Left ventricle myocardium inferior (tissue), 1 donor: Measurements from ENCODE around the gene UPK3BL2. TPM values are rescaled to one million over a fixed set of nuclear protein-coding genes. Genes with fewer than 3 reads are reported as not detected.
"Not testable (repeated sequence)": the region's sequence is repeated elsewhere in the genome, so short reads cannot be mapped to it uniquely, and the experiment has no call there.

Experiments
- DNase-seq: peaks from one replicate; pipeline ENCODE4 v3.0.0-alpha.2; 2020
- H3K27ac ChIP-seq: fragments of 200-600 bp; replicated peaks from 2 replicates; pipeline ENCODE4 v1.8.0; 2021
- H3K27me3 ChIP-seq: fragments of 200-600 bp; 2 replicates; pipeline ENCODE4 v1.8.0; 2021; ENCODE audit warnings: low read depth
- H3K36me3 ChIP-seq: fragments of 200-600 bp; 2 replicates; pipeline ENCODE4 v1.8.0; 2021
- H3K4me1 ChIP-seq: fragments of 200-600 bp; 2 replicates; pipeline ENCODE4 v1.8.0; 2021
- H3K4me3 ChIP-seq: fragments of 200-600 bp; 2 replicates; pipeline ENCODE4 v1.8.0; 2021; ENCODE audit warnings: mild to moderate bottlenecking, moderate library complexity
- H3K9me3 ChIP-seq: fragments of 200-600 bp; replicated peaks from 2 replicates; pipeline ENCODE4 v1.8.0; 2021
- CTCF ChIP-seq: fragments of 200-600 bp; IDR thresholded peaks from 2 replicates; pipeline ENCODE4 v1.8.0; 2021; ENCODE audit warnings: antibody characterized with exemption, mild to moderate bottlenecking, borderline replicate concordance
- intact Hi-C: fragments of 100-400 bp; cut with micrococcal nuclease; formaldehyde crosslinking; loops from one replicate; pipeline ENCODE4 v1.11.0; 2022
- total RNA-seq: library from RNA; stranded (reverse); fragmentation: NEBNext Ultra II Directional; extraction: Animal tissue kit (Norgen Biotek cat#: 25700); gene quantifications from one replicate; pipeline ENCODE4 v1.2.1, GENCODE V29; 2021
- donor health status: DM: no; HTN: yes; CAD: no; lungs with severe emphysema.

Gene UPK3BL2
- total RNA-seq, 1 donor from 2014 or later, result 2.9 TPM

DNA sequence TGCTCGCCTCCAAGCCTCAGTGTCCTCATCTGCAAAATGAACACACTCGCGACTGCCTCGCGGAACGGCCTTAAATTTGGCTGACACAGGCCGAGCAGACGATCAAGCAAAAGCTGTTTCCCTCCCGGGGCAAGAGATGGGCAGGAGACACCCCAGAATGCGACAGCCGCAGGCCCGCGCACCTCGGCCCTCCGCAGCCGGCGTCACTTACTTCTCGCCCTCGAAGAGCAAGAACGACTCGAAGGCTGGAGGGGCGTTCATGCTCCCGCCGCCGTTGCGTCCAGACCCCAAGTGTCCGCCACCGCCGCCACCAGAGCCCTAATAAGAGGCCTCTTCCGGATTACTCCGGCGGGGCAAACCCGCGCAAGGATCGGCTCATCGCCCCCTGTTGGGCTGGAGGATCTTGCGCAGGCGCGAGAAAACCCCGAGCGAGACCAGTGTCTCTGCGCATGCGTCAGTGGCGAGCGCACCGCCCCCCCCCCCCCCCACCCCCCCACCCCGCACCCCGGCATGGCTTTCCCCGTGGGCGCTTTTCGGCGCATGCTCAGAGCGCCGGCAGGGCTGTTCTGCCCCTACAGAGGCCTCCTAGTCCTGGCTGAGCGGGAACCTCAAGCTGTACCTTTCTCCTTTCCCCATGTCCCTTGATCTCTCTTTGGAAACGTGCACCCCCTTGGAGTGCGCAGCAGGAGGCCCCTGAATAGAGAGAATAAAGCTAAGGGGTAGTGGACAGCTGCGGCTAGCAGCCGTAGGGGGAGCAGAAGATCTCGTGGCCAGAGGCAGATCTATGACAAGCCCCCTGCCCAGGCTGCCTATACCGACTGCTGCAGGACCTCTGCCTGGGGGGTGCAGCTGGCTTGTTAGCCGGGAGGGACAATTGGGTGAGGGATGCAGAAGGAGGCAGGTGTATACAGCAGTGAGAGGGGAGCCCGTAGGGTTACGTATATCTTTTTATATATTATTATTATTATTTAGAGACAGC, 29.1 kb upstream of the UPK3BL2 start, which contains the start of gene POLR2J3:
TSS of gene POLR2J3 (minus strand) at position 323 of the 979 bp plus-strand sequence. CDS start at position 261, 62 bp downstream.
- H3K4me3 ChIP-seq, result peak within 1 kb of the TSS; percentile 76
- H3K9me3 ChIP-seq, H3K27me3 ChIP-seq, H3K36me3 ChIP-seq, H3K4me1 ChIP-seq, intact Hi-C loops: not testable (repeated sequence)
- peak within 1 kb of the TSS; percentile 83 for H3K27ac ChIP-seq
- peak; percentile 98 for DNase-seq
- peak; percentile 73 for TF ChIP-seq CTCF

DNA sequence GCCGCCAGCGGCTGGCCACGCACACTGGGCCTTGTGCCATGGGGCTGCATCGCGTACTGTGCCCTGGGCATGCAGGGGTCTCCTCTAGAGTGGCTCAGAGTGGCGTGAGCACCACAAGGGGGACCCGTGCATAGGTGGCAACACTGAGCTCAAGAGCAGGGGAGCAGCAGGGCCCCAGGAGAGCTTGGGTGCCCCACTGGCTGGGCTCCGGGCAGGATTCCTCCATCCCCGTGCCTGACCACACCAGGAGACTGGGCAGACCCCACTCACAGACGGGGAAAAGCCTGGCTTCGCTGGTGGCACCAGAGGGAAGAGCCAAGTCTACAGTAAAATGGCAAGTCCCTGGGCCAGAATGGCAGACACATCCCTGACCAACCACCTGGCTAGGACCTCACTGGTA, 25.1 kb upstream of the UPK3BL2 start:
- intact Hi-C loops, DNase-seq, H3K27ac ChIP-seq: not testable (repeated sequence)

DNA sequence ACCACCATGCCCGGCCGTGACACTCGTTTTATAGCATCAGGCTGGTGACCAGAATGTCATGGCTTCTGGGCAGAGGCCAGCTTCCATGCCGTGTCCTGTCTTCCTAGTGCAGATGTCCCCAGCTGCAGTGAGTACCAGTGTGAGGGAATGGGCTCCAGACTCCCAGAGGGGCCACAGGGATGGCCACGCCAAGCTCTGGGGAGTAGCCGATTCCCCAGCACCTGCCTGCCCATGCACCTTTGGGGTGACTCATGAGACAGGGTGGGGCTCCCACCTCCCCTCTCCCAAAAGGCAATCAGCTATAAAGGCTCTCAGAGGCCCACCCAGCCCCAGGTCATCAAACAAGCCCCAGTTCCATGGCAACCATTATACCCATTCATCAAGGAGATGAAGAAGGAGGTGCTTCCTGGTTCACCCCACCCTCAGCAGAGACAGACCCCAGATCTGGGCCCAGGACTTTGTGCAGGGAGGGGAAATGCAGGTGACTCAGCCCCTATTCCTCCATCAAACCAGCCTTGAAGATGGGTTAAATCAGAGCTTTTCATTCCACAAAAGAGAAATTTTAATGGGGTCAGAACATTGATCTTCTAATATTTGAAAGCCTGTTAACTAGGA, 7.4 kb upstream of the UPK3BL2 start, which contains the start of gene SPDYE2:
TSS of gene SPDYE2 (plus strand) at position 419 of the 615 bp plus-strand sequence. CDS start 2,030 bp downstream, outside the sequence.
- intact Hi-C loops, DNase-seq: not testable (repeated sequence)

More for the DNA sequence above, 25.1 kb upstream of the UPK3BL2 start:
- not testable (repeated sequence) for H3K4me3 ChIP-seq, H3K9me3 ChIP-seq, H3K36me3 ChIP-seq, H3K4me1 ChIP-seq, H3K27me3 ChIP-seq

DNA sequence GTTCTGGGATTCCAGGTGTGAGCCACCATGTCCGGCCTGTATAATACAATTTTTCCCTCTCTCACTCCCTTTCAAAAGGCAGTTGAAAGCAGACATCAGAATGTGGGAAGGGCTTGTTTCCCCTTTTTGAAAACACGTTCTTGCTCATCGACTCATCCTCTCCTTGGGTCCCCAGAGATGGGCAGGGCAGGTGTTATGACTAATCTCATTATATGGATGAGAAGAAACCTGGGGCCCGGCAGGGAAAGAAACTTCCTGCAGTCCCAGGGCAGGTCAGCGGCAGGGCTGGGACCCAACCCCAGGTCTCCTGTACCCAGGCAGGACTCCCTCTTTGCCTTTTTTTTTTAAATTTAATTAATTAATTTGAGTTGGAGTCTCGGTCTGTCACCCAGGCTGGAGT, 2.9 kb upstream of the UPK3BL2 start:
- H3K27me3 ChIP-seq, H3K4me3 ChIP-seq, H3K4me1 ChIP-seq: not testable (repeated sequence)

More for the DNA sequence above, 7.4 kb upstream of the UPK3BL2 start, which contains the start of gene SPDYE2:
- not testable (repeated sequence) for H3K36me3 ChIP-seq, H3K27ac ChIP-seq, H3K4me3 ChIP-seq, H3K9me3 ChIP-seq, H3K27me3 ChIP-seq, H3K4me1 ChIP-seq

GRCh38 chr7:102545288-102545687, 1.8 kb upstream of the UPK3BL2 start:
- H3K4me1 ChIP-seq, H3K27ac ChIP-seq, H3K36me3 ChIP-seq, H3K4me3 ChIP-seq, intact Hi-C loops, DNase-seq, H3K9me3 ChIP-seq, H3K27me3 ChIP-seq: not testable (repeated sequence)

More for the DNA sequence above, 2.9 kb upstream of the UPK3BL2 start:
- H3K9me3 ChIP-seq, DNase-seq, H3K27ac ChIP-seq, H3K36me3 ChIP-seq, intact Hi-C loops: not testable (repeated sequence)

- intact Hi-C loops, H3K27me3 ChIP-seq, H3K36me3 ChIP-seq, H3K9me3 ChIP-seq, H3K4me1 ChIP-seq, H3K4me3 ChIP-seq, H3K27ac ChIP-seq, DNase-seq: not testable (repeated sequence)
These were observed 876 bp upstream of the UPK3BL2 start for GRCh38 chr7:102544372-102544771.

DNA sequence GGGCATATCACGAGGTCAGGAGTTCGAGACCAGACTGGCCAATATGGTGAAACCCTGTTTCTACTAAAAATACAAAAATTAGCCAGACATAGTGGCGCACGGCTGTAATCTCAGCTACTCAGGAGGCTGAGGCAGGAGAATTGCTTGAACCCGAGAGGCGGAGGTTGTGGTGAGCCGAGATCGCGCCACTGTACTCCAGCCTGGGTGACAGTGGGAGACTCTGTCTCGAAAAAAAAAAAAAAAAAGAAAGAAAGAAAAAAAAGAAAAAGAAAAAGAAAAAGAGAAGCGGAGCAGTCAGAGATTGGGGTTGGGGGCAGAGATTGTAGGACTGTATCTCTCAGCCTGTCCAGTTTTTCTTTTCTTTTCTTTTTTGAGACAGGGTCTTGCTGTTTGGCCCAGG, 725 bp downstream of the UPK3BL2 start:
- H3K4me3 ChIP-seq, H3K4me1 ChIP-seq, DNase-seq, H3K9me3 ChIP-seq, H3K27me3 ChIP-seq, H3K27ac ChIP-seq, intact Hi-C loops, H3K36me3 ChIP-seq: not testable (repeated sequence)

- H3K4me1 ChIP-seq, H3K4me3 ChIP-seq, H3K27me3 ChIP-seq, H3K36me3 ChIP-seq, DNase-seq, H3K9me3 ChIP-seq, H3K27ac ChIP-seq, intact Hi-C loops: not testable (repeated sequence)
These were observed 1.4 kb downstream of the UPK3BL2 start for GRCh38 chr7:102542083-102542482.

GRCh38 chr7:102540604-102541003, 2.9 kb downstream of the UPK3BL2 start:
- H3K36me3 ChIP-seq, H3K4me1 ChIP-seq, intact Hi-C loops, H3K9me3 ChIP-seq, H3K27me3 ChIP-seq, H3K27ac ChIP-seq, DNase-seq, H3K4me3 ChIP-seq: not testable (repeated sequence)

DNA sequence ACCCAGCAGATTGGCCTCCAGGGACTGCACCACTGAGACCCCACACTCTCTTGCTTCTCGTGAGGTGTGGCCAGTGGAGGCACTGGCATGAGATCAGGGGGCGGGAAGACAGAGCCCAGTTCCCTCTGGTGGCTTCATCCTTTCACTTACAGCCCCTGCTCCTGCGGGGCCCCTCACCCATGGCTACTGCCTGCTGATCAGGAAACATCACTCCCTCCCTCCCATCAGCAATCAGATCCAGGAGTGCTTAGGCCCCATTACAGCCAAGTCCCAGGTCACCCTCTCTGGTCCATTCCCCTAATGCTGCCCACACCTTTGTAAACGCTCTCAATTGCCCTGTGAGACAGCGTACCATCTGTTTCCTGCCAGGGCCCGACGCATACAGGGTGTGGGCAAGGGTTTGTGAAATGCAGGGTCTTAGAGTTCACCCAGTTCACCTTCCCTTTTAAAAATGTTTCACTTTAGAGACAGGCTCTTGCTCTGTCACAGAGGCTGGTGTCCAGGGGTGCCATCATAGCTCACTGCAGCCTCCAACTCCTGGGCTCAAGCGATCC, 8.4 kb downstream of the UPK3BL2 start:
- H3K27me3 ChIP-seq, intact Hi-C loops, H3K27ac ChIP-seq, H3K36me3 ChIP-seq, DNase-seq, H3K4me1 ChIP-seq, H3K4me3 ChIP-seq, H3K9me3 ChIP-seq: not testable (repeated sequence)

GRCh38 chr7:102532127-102532526, 11.4 kb downstream of the UPK3BL2 start:
- H3K4me1 ChIP-seq, H3K9me3 ChIP-seq, H3K27ac ChIP-seq, intact Hi-C loops, H3K4me3 ChIP-seq, H3K36me3 ChIP-seq, DNase-seq, H3K27me3 ChIP-seq: not testable (repeated sequence)

GRCh38 chr7:102531583-102531982, 11.9 kb downstream of the UPK3BL2 start:
- H3K27ac ChIP-seq, intact Hi-C loops, H3K4me1 ChIP-seq, H3K36me3 ChIP-seq, H3K9me3 ChIP-seq, H3K4me3 ChIP-seq, H3K27me3 ChIP-seq: not testable (repeated sequence)
- DNase-seq, result peak; percentile 15
